GM10248 (cell line): ENCODE measurements around the gene FBXO24.

Source experiments
- CTCF ChIA-PET: fragments of 300-600 bp; sonication (Branson Sonifier 250); formaldehyde crosslinking; extraction: SDS; loops from one replicate; lab custom pipeline; 2021; ENCODE audit warnings: antibody characterized with exemption; lab: Yijun Ruan, JAX
- POLR2A ChIA-PET: fragments of 350-650 bp; sonication (Branson Sonifier 250); formaldehyde crosslinking; extraction: SDS; loops from one replicate; lab custom pipeline; 2020; ENCODE audit warnings: antibody characterized with exemption; lab: Yijun Ruan, JAX
- DNase-seq: peaks from one replicate; pipeline ENCODE4 v3.0.0; 2012; ENCODE audit errors: extremely low spot score
- TF ChIP-seq, protein P1 (sequence below): IDR thresholded peaks from 2 replicates; pipeline ENCODE4 v1.5.1; 2012; ENCODE audit warnings: mild to moderate bottlenecking, low read depth; ENCODE audit errors: extremely low read depth, missing control alignments, control extremely low read depth

FBXO24 gene

DNA sequence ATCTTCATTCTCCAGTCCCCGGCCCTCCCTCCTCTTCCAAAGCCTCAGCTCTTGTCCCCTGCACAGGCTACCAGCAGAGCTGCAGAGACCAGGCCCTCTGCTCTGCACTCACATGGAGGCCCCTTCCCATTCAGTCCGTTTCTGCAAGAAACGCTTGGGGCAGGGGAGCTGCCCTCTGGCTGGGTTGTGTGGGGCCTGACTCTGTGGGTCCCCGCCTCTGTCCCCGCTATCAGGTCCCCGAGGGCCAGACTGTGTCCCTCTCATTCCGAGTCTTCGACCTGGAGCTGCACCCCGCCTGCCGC lies 17.5 kb downstream of the FBXO24 start:
- DNase-seq: no peak
- ChIA-PET POLR2A (no interaction called here), CTCF (interaction anchor here (1.2 to 3.5 kb wide), 4 partner anchors 9 to 26 kb away, joined by 3 to 21 read pairs (median 6); partner anchors contain the start of genes FBXO24 and MOSPD3)
- TF ChIP-seq, protein P1, sequence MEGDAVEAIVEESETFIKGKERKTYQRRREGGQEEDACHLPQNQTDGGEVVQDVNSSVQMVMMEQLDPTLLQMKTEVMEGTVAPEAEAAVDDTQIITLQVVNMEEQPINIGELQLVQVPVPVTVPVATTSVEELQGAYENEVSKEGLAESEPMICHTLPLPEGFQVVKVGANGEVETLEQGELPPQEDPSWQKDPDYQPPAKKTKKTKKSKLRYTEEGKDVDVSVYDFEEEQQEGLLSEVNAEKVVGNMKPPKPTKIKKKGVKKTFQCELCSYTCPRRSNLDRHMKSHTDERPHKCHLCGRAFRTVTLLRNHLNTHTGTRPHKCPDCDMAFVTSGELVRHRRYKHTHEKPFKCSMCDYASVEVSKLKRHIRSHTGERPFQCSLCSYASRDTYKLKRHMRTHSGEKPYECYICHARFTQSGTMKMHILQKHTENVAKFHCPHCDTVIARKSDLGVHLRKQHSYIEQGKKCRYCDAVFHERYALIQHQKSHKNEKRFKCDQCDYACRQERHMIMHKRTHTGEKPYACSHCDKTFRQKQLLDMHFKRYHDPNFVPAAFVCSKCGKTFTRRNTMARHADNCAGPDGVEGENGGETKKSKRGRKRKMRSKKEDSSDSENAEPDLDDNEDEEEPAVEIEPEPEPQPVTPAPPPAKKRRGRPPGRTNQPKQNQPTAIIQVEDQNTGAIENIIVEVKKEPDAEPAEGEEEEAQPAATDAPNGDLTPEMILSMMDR: no peak

DNA sequence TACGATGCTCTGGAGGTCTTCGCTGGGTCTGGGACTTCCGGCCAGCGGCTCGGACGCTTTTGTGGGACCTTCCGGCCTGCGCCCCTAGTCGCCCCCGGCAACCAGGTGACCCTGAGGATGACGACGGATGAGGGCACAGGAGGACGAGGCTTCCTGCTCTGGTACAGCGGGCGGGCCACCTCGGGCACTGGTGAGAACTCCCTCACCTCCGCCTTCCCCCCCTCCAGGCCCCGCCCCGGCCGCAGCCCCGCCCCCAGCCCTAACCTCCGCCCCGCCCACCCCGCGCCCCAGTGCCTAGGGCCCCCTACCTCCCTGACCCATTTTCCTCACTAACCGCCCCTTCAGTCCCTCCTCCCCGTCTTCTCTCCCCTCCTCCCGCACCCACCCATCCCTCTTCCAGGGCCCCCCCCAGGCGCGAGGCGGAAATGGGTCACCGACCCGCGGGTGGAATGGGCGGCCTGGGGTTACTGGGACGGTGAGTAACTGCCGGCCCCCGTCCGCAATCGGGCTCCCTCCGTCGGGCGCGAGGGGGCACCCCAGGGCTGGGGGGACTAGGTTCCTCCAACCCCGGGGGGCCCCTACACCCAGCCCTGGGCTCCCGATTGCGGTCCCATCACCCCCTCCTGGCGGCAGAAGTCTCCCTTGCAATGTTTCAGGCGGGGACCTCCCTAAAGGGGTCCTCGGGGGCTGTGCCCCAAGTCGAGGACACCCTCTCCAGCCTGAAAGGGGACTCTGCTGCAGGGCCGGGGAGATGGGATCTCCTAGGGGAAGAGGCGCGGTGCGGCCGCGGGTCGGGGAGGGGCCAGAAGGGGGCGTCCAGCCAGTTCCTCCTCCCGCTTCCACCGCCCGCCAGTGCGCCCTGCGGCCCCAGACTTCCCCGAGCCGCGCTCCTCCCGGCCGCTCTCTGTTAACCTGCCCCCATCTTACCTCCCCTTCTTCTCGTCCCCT lies 18.2 kb downstream of the FBXO24 start:
- peak; percentile 91 for DNase-seq
- TF ChIP-seq, protein P1: peak; percentile 42
- ChIA-PET POLR2A (interaction anchor here (1.3 kb wide), 1 partner anchor 18 kb away, joined by 5 read pairs; the partner anchor contains the start of genes FBXO24 and LRCH4), CTCF (interaction anchor here (1.0 to 3.5 kb wide), 8 partner anchors 8 to 101 kb away, joined by 3 to 21 read pairs (median 5); partner anchors contain the start of genes FBXO24, LRCH4, MOSPD3 and POP7)

DNA sequence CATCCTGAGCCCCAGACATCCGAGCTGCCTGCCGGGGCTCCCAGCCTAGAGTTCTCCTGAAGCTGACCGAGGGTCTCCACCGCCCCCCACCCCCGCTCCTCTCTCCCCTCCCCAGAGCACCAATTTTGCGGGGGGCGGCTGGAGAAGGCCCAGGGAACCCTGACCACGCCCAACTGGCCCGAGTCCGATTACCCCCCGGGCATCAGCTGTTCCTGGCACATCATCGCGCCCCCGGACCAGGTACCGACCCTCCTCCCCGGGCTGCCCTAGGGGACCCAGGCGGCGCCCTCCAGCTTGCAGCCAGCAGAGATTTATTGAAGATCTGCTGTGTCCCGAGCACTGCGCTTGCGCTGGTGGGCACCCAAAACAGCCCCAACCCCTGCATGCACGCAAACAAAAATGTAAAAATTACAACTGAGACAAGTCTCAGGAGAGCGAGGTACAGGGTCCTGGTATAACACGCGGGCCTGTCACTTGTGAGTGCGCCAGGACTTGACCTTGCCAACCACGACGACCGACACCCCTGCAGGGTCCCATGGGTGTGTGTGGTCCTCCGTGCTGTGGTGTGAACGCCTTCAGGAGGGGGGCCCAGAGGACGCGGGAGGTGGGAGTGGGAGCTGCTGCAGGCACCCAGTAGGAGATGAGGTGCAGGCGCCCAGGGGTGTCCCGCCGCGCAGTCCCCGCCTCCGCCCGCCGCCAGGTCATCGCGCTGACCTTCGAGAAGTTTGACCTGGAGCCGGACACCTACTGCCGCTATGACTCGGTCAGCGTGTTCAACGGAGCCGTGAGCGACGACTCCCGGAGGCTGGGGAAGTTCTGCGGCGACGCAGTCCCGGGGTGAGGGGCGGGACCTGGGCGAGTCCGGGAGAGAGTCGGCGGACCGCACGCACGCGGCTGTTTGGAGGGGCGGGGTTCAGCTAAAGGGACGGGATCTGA lies 19.1 kb downstream of the FBXO24 start:
- ChIA-PET CTCF (interaction anchor here (0.7 to 3.8 kb wide), 10 partner anchors 9 to 152 kb away, joined by 3 to 11 read pairs (median 4); partner anchors contain the start of genes FBXO24, LRCH4 and POP7), POLR2A (interaction anchor here (1.3 kb wide), 1 partner anchor 19 kb away, joined by 5 read pairs; the partner anchor contains the start of genes FBXO24 and LRCH4)
- TF ChIP-seq, protein P1: no peak
- DNase-seq: no peak

DNA sequence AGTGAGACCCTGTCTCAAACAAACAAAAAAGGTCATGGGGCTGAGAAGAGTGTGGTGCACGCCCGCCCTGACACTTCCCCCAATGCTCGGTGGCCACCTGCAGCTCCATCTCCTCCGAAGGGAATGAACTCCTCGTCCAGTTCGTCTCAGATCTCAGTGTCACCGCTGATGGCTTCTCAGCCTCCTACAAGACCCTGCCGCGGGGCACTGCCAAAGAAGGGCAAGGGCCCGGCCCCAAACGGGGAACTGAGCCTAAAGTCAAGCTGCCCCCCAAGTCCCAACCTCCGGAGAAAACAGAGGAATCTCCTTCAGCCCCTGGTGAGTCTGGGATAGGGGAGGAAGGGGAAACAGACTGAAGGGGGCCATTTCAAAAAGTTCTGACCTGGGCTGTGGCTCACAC lies 20.2 kb downstream of the FBXO24 start:
- CTCF ChIA-PET: interaction anchor here (1.2 to 3.8 kb wide), 6 partner anchors 9 to 153 kb away, joined by 3 to 11 read pairs (median 4); partner anchors contain the start of gene POP7
- POLR2A ChIA-PET: no interaction called here
- no peak for DNase-seq
- TF ChIP-seq, protein P1: no peak

DNA sequence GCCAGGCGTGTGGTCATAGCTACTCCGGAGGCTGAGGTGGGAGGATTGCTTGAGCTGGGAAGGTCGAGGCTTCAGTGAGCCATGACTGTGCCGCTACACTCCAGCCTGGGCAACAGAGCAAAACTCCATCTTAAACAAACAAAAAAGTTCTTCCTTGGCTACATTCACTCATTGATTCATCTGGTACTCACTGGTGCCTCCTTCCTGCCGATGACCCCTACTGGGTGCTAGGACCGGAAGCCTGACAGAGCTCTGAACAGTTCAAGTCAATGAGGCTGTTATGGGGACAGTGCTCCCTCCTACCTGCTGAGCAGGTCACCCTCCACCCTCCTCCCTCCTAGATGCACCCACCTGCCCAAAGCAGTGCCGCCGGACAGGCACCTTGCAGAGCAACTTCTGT lies 21.0 kb downstream of the FBXO24 start:
- TF ChIP-seq, protein P1: no peak
- ChIA-PET CTCF (interaction anchor here (1.2 to 3.8 kb wide), 5 partner anchors 8 to 98 kb away, joined by 3 to 11 read pairs (median 5); partner anchors contain the start of gene POP7), POLR2A (no interaction called here)
- DNase-seq: no peak
